ENCODE measurements around the gene MKLN1. TPM values are rescaled to one million over a fixed set of nuclear protein-coding genes. Genes with fewer than 3 reads are reported as not detected.

MKLN1 gene
- polyA plus RNA-seq, 1 donor from 2014 or later = 15.9 TPM

DNA sequence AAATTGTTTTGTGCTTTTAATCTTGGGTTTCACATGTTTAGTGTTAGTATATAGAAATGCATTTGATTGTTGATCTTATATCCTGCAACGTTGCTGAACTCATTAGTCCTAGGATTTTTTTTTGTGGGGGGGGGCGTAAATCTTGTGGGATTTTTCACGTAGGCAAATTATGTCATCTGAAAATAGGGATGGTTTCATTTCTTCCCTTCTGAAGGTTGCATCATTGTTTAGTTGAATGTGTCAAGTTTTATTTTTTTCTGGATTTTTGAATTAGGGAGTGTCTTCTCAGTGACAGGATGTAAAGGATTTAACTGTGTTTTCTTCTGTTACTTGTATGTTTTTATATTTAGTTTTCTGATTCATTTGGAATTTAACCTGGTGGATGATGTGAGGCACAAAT is 26.7 kb downstream of the MKLN1 start:
- TF ChIP-seq EZH2 (IDR thresholded peaks at IDR 0.05; ENCODE audit: borderline replicate concordance, insufficient read depth, low read length, poor library complexity, severe bottlenecking) = no peak
- TF ChIP-seq POLR2AphosphoS5 (IDR thresholded peaks at IDR 0.05) = no peak
- TF ChIP-seq EP300 (conservative IDR thresholded peaks at IDR 0.05; ENCODE audit: poor library complexity, severe bottlenecking) = no peak
- TF ChIP-seq MXI1 (conservative IDR thresholded peaks at IDR 0.05; ENCODE audit: poor library complexity, severe bottlenecking) = no peak
- no peak for TF ChIP-seq TAF1 (IDR thresholded peaks at IDR 0.05; ENCODE audit: low read depth)
- TF ChIP-seq, protein P1, sequence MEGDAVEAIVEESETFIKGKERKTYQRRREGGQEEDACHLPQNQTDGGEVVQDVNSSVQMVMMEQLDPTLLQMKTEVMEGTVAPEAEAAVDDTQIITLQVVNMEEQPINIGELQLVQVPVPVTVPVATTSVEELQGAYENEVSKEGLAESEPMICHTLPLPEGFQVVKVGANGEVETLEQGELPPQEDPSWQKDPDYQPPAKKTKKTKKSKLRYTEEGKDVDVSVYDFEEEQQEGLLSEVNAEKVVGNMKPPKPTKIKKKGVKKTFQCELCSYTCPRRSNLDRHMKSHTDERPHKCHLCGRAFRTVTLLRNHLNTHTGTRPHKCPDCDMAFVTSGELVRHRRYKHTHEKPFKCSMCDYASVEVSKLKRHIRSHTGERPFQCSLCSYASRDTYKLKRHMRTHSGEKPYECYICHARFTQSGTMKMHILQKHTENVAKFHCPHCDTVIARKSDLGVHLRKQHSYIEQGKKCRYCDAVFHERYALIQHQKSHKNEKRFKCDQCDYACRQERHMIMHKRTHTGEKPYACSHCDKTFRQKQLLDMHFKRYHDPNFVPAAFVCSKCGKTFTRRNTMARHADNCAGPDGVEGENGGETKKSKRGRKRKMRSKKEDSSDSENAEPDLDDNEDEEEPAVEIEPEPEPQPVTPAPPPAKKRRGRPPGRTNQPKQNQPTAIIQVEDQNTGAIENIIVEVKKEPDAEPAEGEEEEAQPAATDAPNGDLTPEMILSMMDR (IDR thresholded peaks at IDR 0.05; ENCODE audit: poor library complexity, severe bottlenecking) = no peak
- no peak for TF ChIP-seq RAD21 (conservative IDR thresholded peaks at IDR 0.05)
- no peak for TF ChIP-seq REST (IDR thresholded peaks at IDR 0.05; ENCODE audit: borderline replicate concordance)
- no peak for TF ChIP-seq SMC3 (conservative IDR thresholded peaks at IDR 0.05; ENCODE audit: poor library complexity)
- Histone ChIP-seq H3K79me2 (replicated peaks; ENCODE audit: insufficient read depth, low read length) (peaks cover 91% of the 10 kb centered on the region), H3K9ac (ENCODE audit: low read length) (no peak overlapping the region), H3K4me3 (ENCODE audit: low read length) (no peak overlapping the region), H4K20me1 (ENCODE audit: insufficient read depth) (no peaks in the 10 kb centered on the region), H3K4me2 (ENCODE audit: low read length) (no peak overlapping the region), H3K36me3 (ENCODE audit: insufficient read depth, low read length) (no peaks in the 10 kb centered on the region), H3K9me2 (ENCODE audit: insufficient read depth, low read length) (no peaks in the 10 kb centered on the region), H3K27me3 (ENCODE audit: insufficient read depth, low read depth, low read length) (no peaks in the 10 kb centered on the region), H2AFZ (ENCODE audit: low read depth, low read length) (no peak overlapping the region), H3K27ac (ENCODE audit: low read length) (no peak overlapping the region), H3K9me3 (ENCODE audit: low read length) (no peaks in the 10 kb centered on the region), H3F3A (ENCODE audit: insufficient read depth, low read length, poor library complexity, severe bottlenecking) (no peaks in the 10 kb centered on the region)

DNA sequence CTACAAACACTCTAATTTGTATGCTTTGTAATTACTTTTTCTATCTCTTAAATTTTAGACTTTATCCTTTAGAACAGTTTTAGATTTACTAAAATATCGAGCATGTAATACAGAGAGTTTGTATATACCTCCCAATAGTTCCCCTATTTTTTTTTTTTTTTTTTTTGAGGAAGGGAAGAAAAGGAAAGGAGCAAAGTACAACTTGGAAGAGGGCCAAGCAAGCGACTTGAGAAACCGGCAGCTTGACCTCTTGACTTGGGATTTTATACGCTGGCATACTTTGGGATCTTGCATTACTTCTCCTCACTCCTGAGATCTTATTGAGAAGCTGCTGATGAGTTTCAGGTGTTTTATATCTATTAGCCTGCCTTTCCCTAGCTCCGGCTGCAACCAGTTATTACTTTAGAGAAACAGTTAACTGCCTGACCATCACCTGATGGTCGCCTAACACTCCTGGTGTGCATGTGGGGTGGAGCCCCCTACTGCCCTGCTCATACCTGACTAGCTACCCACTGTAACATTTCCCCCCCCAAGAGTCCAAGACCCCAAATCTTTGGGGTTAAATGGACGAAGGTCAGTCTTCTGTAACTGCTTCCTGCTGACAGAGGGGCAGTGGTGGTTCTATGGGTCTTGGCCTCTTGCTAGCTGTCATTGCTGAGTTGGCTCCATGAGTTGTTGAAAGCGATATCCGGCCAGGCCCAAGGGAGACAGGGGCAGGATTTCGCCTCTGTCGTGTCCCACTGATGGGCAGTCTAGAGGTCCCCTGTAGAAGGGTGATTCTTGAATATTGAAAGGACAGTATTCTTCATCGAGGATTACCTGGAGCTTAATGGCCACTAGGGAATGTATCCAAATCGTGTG is 28.5 kb downstream of the MKLN1 start:
- TF ChIP-seq RAD21 (conservative IDR thresholded peaks at IDR 0.05) (no peak), TAF1 (IDR thresholded peaks at IDR 0.05; ENCODE audit: low read depth) (no peak)
- H3F3A ChIP-seq (ENCODE audit: insufficient read depth, low read length, poor library complexity, severe bottlenecking) = no peaks in the 10 kb centered on the region
- no peaks in the 10 kb centered on the region for H3K9me2 ChIP-seq (ENCODE audit: insufficient read depth, low read length)
- no peaks in the 10 kb centered on the region for H3K27me3 ChIP-seq (ENCODE audit: insufficient read depth, low read depth, low read length)
- H3K79me2 ChIP-seq (replicated peaks; ENCODE audit: insufficient read depth, low read length) = peaks cover 78% of the 10 kb centered on the region
- no peak overlapping the region for H3K4me3 ChIP-seq (ENCODE audit: low read length)
- no peak overlapping the region for H3K27ac ChIP-seq (ENCODE audit: low read length)
- H2AFZ ChIP-seq (ENCODE audit: low read depth, low read length) = no peak overlapping the region
- no peaks in the 10 kb centered on the region for H3K36me3 ChIP-seq (ENCODE audit: insufficient read depth, low read length)
- no peak overlapping the region for H3K4me2 ChIP-seq (ENCODE audit: low read length)
- H3K9me3 ChIP-seq (ENCODE audit: low read length) = no peaks in the 10 kb centered on the region
- H3K9ac ChIP-seq (ENCODE audit: low read length) = no peak overlapping the region
- no peaks in the 10 kb centered on the region for H4K20me1 ChIP-seq (ENCODE audit: insufficient read depth)
